Activated CD4-positive, alpha-beta T cell treated with anti-CD3 and anti-CD28 coated beads, Interleukin-2, Interleukin-6, amounts not matched to agents 100 ng/mL and 50 ng/mL, durations not matched to agents 16 hours and 8 hours (primary cell): Measurements from ENCODE around the gene ARHGAP26.

ENCODE experiments used
- DNase-seq: peaks from one replicate; pipeline ENCODE4 v3.0.0-alpha.2; 2020

Gene ARHGAP26

GRCh38 chr5:143002459-143003327, 232.5 kb downstream of the ARHGAP26 start:
- peak; percentile 82 for DNase-seq

- no peak for DNase-seq
These were observed 233.1 kb downstream of the ARHGAP26 start for GRCh38 chr5:143003328-143003636.

DNA sequence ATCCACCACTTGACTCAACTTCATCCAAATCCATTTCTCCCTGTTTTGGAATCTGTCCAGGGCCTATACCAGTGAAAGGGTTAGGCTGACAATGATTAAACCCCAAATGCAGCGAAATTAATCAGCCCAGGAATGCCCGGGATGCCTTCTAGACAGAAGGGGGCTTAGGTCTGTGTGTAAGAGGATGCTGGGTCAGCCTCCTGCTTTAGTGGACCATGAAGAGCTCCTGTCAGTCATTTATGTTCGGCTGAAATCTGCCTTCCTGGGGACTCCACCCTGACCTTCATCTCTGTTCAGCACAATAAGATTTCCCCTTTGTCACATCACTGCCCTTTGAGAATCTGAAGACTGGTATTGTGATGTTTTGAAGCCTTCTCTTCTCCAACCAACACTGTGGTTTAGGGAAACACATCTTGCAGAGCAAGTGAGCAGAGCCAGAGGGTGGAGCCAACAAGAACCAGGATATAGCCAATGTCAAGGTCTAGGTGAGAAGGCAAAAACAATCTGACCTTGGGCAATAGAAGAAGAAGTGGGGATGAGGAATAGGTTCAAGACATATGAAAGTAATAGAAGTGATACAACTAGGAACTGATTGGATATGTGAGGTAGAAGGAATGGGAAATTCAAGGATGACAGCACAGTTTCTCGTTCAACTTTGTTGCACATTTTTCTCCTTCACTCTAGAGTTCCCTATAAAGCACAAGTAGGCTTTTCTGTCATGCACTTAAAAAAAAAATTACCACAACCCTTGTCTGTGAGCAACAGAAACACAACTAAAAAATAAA, 234.4 kb downstream of the ARHGAP26 start:
- DNase-seq = no peak

DNA sequence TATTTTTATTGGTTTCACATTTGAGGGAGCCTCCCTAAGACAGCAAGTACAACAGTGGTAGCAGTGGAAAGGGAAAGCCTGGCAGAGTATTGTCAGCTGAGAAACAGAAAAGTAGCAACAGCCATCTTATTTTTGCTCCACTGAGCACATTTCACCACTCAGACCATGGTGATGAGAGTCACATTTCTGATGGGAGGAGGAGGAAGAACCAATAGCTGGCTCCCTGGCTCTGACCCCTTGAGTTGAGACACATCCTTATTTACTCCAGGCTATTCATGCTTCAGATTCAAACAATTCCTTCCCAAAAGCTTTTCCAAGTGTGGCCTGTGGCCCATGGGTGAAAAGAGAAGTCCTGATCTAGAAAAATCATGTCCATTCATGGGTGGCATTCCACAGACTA, 236.3 kb downstream of the ARHGAP26 start:
- DNase-seq = no peak

DNA sequence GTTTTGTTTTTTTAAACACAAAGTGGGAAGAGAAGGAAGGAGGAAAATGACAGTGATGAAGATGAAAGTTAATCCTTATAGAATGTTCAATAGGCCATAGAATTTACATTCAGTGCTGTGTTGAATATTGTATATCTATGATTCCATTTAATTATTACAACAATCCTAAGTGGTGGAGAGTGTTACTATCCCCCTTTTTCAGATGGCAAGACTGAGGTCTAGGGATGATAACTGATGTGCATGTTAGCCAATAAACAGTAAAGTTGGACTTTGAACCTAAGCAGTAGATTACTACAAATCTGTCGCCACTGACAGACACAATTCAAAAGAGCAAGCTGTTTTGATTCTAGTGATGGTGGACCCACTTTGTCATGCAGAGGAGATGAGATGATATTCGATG, 237.9 kb downstream of the ARHGAP26 start:
- DNase-seq = no peak

DNA sequence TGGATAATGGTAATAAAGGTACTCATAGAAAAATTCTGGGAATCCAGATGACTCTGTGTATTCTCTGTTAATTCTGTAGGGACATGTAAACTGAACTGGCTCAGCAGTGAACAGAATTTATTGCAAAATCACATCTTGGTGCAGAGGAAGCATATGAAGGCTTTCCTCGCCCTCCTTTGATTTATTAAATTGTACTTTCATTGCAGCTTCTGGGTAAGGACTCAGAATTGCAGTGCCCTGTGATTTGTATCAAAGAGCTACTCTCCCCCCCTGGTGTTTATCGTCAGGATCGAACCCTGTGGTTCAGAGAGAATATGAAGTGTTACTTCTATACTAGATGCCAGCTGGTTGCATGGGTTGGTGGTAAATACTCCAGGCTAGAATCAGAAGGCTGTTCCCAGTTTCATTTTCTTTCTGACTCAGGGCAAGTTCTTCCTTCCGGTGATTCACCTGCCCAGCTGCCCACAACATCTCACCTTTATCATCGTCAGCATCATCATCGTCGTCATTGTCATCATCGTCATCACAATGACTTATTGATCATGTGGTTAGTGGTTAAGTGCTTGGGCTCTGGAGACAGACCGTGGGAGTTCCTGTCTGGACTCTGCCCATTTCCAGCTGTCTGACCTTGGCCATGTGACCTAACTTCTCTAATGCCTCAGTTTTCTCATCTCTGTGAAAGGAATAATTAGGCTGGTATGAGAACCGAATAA, 238.8 kb downstream of the ARHGAP26 start:
- DNase-seq = peak; percentile 94

GRCh38 chr5:143010351-143010750, 240.2 kb downstream of the ARHGAP26 start:
- DNase-seq = no peak

- no peak for DNase-seq
These were observed 241.4 kb downstream of the ARHGAP26 start for GRCh38 chr5:143011585-143011984.

DNA sequence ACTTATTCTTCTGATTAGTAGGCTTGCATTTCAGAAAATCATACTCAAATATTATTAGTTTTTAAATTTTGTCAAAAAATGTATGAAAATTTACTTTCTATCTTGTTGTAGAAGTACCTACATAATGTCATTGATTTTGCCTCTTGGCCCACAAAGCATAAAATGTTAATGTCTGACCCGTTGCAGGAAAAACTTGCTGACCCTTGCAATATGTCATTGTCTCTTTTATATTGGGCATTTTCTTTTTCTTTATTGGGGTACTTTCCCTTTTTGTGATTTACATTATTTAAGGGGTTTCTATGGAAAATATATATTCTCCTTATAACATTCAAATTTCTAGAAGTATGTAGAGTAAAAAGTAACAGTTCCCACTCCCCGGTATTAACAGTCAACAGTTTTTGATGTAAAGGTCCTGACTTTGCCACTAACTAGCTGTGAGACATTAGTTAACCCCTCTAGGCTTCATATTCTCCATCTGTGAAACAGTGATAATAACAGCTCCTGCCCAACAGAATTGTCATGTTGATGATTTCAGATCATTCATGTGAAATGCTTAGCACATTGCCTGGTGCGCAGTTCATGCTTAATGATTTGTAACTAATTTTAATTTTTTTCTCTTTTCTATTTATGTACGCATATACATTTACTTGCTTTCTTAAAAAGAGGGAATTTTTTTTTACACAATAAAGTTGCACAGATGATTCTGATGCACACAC, 243.2 kb downstream of the ARHGAP26 start:
- no peak for DNase-seq

GRCh38 chr5:143014017-143014651, 244.0 kb downstream of the ARHGAP26 start:
- peak; percentile 40 for DNase-seq

GRCh38 chr5:143016777-143017516, 246.8 kb downstream of the ARHGAP26 start:
- DNase-seq = peak; percentile 51

GRCh38 chr5:143017541-143017940, 247.4 kb downstream of the ARHGAP26 start:
- no peak for DNase-seq

GRCh38 chr5:143017992-143018391, 247.8 kb downstream of the ARHGAP26 start:
- no peak for DNase-seq

DNA sequence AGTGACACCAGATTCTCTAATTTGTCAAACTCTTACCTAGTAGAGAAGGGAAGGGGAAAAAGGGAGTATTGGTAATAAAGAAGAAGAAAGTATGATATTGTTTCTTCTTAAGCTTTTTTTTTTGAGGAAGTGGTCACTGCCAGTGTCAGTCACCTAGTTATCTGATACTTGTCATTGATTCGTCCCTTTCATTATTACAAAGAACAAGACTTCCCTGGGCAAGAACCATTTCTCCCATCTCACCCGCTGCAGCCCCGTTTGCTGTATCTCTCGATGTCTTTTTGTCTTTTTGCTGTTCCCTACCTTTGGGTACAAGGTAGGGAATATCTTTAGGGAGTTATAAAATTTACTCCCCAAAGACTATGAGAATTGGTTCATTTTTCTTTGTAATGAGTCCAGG, 249.0 kb downstream of the ARHGAP26 start:
- DNase-seq = no peak

DNA sequence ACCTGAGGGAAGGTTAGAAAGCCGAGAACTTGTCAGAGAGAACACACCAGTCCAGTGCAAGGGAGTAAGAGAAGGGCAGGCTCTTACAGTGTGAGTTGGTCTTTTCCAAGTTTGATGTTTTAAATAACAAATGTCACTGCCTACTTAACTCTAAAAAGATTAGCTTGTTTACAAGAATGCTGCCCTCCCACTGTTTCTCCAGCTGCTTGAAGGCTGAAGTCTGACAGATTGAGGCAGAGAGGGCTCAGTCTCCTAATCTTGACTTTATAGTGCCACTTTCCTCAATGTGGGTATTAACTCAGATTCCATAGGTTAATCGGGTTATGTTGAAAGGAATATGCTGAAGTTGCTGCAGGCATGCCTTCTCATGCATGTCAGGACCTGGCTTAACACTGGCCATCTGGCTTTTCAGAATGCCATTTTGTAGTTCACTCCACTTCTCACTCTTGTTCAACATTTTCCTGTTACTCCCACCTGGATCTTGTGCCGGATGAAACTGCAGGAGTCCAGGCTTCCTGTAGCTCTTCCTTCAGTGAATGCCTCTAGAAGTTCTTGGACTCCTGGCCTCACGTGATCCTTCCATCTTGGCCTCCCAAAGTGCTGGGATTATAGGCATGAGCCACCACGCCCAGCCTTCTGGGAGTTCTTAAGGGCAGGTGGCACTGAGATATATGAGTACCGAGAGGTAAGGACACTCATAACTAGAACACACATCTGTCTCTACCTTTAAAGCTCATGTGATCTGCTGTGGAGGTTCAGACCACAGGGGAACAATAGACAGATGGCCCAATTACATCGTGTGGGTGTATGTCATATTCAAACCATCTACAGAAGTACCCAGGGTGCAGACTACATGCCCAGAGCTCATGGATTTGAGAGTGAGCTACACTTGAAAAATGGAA, 249.7 kb downstream of the ARHGAP26 start:
- peak; percentile 74 for DNase-seq

- no peak for DNase-seq
These were observed 251.4 kb downstream of the ARHGAP26 start for GRCh38 chr5:143021595-143021994.

GRCh38 chr5:143023411-143024096, 253.4 kb downstream of the ARHGAP26 start:
- peak; percentile 86 for DNase-seq

DNA sequence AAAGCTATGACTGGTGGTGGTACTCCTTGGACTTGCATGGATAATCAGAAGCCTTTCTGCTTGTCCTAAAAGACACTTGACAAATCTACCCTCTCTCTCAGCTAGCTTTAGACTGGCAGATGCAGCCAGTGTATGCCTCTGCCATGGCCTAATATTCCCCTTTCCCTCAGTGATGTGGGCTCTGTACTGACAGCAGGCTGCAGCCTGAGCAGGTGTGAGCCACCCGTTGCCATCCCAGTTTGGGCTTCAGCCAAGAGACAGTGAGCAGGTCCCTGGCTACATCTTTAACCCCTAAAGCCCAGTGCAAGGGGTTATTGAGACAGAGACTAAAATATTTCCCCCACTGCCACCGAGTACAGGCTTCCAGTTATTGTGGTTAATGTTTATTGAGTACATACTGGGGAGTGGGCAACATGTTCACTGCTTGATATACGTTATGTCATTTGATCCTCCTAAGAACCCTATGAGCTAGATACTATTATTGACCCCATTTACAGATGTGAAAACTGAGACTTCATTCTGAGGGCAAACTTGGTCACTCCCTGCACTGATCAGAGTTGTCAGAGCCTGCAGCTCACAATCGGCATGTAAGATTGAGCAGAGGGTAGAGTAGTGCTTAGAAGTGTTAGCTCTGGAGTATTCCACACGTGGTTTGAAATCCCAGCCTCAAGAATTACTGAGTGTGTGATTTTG, 254.2 kb downstream of the ARHGAP26 start:
- no peak for DNase-seq

DNA sequence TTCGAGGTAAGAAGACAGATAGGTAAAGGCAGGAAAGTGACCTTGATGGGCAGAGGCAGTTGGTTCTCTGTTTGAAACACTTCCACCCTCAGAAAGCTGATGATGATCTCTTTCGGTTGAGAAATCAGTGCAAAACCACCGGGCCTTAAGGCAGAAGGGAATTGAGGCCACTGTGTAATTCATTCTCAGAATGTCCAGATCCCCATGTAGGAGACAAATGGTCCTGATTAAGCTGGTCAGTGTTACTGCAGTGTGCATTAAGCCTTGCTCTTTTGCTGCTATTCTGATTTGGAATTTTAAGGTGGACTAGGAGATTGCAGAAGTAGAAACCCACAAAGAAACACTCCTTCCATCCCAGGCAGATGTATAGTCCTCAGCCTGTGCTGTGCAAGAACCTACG, 255.2 kb downstream of the ARHGAP26 start:
- peak; percentile 33 for DNase-seq
